Activated T-helper 1 cell treated with Interleukin-2 at 50 U/mL for 16 hours (primary cell): ENCODE results near the gene CEP128.

Experiments used
- DNase-seq: peaks from one replicate; pipeline ENCODE4 v3.0.0-alpha.2; 2020; ENCODE audit warnings: low read depth

Gene CEP128

DNA sequence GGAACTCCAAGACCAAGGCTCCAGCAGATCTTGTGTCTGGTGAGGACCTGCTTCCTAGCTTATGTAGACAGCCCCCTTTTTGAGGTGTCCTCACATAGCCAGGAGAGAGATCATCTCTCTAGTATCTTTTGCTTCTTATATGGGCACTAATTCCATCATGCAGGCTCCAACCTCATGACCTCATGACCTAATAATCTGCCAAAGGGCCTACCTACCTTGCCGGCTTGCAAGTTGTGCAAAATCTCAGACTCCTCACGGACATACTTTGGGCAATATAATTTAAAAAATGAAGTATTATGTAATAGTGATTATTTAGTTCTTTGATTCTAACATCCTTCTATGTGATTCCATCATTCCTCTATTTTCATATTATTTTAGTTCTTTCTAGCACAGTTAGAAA, 397.2 kb downstream of the CEP128 start:
- no peak for DNase-seq

DNA sequence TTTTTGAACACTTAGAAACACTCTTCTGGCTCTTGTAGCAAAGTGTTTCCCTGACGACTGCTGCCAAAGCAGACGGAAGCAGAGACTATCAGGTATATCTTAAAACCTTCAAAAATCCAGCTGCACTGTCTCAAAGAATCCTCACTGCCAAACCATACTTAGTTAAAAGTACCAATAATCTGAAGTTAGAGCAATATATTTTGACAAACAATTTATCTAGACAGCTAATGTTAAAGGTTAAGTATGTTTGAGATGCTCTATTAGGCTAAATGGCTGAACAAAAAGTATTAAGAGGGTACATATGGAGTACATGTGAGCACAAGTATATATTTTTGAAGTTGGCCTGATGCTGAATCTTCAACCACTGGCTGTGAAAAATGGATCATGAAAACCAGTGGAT, 398.3 kb downstream of the CEP128 start:
- no peak for DNase-seq

DNA sequence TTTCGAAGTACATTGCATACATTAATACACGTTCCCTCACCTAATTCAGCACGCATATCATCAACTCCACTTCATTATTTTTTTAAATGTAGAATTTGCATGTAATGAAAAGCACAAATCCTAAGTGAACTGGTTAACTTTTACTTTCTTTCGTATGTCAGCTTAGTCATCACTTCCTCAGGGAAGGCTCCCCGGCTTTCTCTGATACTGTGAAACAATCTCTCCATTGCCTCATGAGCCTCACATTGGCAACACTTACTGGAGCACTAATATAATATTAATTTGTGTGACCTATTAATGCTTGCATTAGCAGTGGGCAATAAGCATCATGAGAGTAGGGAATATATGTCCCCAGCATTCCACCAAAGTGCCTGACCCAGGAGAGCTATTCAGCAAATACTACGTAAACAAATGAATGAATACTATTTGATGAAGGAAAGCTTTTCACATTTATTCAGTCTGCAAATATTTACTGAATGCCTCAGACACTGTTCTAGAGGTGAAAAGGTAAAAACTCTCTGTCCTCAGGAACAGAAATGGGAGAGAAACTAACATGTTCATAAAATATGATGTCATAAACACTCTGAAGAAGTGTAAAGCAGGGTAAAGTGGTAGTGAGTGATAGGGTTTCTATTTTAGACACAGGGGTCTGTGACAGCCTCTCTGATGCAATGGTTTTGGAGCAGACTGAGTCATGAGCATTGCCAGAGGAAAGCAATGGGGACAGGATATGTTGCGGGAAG, 402.7 kb downstream of the CEP128 start:
- no peak for DNase-seq

DNA sequence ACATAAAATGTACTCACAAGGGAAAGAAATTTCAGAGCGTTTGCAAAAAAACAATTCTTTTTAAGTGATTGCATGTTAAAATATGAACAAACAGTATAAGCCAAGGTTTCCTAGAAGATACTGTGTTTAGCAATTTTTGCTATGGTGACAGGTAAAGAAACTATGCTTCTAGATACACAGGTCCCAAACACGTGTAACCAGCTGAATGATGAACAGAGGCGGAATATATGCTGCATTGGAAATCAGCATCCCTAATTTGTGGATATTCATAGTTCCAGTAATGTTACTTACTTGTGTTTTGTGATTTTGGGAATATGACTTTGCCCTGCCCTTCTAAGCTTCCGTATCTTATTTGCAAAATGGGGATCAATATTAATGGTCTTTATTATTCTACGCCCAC, 403.9 kb downstream of the CEP128 start:
- DNase-seq: no peak

DNA sequence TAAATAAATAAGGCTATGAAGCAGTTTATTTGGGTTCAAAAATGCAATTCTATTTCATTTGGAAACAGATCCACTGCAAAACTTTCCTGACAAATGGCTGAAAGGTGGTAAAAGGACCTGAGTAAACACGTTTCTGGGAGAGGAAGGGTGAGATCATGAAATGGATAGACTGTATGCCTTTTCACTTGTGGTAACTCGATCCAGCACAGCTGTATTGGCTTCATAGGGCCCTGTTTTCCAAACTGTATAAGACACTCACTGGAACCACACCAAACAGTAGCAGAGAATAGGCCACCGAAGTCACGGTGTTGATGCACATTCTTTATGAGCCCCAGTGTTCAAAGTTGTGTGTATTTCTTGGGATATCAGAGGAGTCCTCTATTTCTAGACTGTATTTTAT, 405.1 kb downstream of the CEP128 start:
- no peak for DNase-seq

DNA sequence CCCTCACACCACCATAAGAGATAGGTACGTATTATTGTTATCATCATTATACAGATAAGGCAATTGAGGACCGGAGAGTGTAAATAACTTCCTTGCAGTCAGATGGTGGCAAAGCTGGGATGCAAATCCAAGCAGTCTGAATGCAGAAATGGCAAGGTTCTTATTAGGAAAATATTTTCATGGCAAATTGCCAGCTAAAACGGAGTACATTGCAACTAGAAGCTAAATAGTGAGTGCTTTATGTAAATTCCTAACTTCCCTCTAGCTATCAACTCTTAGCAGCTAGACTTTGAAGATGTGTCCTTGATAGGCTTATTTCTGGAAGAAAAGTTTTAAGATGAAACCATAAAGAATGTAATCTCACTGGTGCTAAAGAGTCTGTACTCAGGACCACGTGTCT, 406.4 kb downstream of the CEP128 start:
- no peak for DNase-seq

DNA sequence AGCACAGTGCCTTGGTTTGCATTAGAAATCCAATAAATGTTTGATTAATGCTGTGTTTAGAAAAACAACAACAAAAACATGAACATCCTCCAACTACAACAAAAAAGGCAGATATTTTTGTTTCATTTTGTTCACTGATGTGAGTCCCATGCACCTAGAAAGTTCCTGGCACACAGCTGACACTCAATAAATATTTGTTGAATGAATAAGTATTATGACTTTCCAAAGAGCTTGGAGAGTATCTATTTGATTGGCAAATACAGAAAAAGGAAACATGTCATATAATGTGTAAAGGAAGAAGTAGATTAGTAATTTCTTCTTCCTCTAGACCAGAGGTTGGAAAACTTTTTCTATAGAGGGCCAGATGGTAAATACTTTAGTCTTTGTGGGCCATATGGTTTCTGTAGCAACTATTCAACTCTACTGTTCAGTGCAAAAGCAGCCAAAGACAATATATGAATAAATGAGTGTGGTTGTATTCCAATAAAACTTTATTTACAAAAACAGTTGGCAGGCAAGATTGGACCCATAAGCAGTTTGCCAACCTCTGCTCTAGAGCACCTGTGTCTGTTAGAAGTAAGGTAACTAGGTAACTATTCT, 417.9 kb downstream of the CEP128 start:
- DNase-seq: no peak

DNA sequence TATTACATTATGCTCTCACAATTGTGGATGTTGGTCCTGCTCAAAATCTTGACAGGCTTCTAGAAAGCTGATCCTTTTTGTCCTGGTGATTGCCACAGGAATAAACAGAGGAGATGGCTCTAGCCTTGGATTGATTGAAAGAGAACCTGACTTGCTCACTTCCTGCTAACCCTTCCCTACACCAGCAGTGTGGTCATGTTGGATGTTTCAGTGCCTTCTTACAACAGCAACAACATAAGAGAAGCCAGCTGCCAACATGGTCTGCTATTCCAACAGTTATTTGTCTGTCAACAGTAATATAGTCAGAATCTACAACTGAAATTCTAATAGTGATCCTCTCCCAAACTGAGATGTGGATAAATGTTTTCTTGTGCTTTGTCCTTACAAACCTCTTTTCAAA, 418.6 kb downstream of the CEP128 start:
- no peak for DNase-seq

DNA sequence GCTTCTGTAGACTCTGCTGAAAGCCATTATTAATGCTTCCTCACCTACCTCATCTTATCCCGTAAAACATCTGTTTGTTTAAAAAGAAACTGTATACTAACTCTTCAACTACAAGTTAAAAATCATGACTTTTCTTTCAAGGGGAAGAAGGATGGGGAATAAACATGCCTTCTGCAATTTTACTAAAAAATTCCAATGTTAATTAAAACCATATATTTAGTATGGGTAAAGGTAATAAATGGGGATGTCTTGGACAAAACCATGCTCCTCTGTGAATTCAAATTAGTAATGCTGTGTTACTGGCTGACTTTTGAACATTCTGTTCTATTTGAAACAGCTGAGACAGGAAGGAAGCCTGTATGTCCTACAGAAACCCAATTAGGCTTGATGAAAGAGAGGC, 419.1 kb downstream of the CEP128 start:
- no peak for DNase-seq

DNA sequence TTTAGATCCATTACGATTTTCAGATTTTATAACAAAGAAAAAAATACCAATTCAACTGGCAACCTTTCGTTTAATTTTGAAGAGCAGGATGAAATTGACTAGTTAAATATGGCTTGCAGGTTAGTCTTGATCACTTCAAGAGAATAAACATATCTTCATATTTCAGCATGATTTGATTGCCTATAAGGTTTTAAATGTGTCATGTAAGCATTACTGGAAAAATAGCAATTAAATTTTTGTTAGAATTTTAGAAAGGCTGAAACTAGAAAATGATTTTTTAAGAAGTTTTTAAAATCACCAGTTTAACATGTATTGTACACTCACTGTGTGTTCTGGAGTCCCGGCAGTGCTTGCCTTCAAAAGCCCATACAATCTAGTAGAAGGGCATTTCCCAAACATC, 420.1 kb downstream of the CEP128 start:
- DNase-seq: no peak

DNA sequence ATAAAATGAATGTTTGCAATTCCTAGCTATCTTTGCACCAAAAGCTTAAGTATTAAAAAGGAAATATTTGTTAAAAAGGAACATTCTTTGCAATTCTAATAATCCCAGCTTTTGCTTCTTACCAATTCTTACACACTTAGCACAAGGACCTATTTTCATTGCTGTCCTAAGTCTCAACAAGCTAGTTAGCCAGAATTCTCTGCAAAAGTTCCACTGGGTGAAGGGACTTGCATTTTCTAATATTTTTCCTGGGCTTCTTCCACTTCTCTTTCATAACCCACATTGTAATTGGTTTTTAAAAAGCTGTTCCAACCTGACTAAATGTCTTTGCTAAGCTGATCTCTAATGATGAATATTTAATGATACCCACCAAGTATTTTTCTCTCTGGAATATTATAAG, 422.5 kb downstream of the CEP128 start:
- DNase-seq: no peak

DNA sequence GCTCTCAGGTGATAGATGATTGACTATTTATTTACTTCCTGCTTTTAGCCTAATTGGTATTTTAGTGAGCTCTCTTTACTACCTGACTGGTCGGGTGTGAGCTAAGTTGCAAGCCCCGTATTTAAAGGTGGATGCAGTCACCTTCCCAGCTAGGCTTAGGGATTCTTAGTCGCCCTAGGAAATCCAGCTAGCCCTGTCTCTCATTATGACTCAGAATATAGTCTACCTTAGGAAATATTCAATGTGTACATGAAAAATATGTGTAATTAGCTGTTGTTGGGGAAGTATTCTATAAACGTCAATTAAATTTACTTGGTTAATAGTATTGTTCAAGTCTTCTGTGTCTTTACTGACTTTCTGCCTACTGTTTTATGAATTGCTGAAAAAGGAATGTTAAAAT, 423.4 kb downstream of the CEP128 start:
- DNase-seq: no peak

DNA sequence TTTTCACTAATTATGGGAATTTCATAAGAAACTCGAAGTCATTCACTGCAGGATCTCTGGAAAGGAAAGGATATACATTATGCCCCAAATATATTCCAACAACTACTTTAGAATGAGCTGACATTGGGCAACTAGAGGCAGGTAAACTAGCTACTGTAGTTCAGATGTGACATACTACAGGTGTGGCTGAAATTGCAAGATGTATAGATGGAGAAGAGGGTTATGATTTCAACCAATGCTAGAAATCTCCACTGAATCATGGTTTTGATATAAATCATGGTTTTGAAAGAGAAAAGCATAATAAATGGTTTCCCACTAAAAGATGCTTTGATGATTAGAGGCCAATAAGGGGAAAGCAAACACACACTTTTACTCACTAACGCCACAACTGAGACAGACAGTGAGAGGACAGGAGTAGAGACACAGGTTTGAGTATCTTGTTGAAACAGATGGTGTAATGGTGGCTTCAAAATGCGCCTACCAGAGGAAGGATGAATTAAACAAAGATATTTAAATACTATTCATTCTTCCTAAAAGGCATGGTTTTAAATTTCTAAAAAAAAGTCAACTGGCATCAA, 434.2 kb downstream of the CEP128 start:
- DNase-seq: no peak

DNA sequence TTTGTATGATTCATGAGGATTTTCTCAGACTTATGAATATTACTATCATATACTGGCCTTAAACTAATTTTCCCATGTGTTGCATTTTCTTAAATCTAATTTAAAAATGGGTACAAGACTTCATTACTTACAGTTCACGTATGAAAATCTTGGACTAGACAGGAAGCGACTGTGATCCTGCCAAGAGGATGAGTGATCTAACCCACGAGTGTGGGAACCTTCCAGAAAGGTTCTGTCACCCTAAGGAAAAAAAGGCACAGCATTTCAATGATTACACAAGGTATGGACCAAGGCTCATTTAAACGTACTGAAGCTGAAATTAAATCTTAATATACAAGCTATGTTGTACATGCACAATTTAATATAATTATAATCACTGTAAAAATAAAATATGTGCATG, 436.8 kb downstream of the CEP128 start:
- DNase-seq: no peak

DNA sequence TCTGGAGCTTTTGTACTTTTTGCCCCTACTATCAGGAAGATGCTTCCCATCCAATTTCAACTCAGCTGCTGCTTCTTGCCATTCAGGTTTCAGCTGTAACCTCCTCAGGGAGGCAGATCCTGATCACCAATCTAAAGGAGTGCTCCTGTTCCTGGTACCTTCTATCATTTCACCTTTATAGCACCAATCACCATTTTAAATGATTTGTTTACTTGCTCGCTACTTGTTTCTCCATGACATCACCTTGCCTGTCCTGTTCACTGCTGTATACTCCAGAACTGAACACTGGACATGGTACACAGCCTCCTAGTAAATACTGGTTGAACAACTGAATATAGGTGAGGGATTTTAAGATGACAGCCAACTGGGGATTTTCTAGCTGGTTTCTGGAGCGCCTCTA, 443.0 kb downstream of the CEP128 start:
- DNase-seq: no peak

DNA sequence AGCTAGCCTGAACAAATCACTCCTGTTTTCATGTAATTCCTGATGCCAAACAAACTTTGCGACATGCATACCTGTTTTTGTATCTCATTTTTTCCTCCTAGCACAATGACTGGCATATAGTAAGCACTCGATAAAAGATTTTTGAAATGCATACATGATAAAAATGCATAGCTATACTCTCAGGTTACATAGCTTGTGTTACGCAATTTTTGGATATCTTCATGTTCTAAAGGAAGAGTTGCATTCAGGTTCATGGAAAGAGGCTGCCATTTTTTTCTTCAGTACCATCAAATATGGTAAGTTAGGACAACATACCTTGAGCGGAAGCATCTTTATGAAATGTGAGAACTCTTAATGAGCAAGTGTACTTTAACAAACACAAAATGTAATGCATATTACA, 445.4 kb downstream of the CEP128 start:
- DNase-seq: no peak

DNA sequence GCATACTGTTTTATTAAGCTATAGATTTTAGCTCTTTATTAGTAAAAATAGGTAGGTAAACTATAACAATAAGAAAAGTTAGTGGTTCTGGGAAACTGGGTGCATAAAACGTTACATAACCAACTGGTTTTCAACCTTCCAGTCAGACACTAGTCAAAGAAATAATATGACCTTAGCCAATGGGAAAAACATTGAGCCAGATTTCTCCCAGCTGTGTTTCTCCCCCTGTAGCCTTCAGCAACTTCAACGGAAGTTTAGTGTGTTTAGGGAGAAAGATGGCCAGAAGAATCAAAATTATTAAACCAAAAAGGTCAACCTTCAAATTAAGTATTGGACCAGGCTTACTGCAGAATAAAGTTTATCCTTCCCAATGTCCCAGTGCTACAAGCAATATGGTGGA, 446.8 kb downstream of the CEP128 start:
- no peak for DNase-seq

DNA sequence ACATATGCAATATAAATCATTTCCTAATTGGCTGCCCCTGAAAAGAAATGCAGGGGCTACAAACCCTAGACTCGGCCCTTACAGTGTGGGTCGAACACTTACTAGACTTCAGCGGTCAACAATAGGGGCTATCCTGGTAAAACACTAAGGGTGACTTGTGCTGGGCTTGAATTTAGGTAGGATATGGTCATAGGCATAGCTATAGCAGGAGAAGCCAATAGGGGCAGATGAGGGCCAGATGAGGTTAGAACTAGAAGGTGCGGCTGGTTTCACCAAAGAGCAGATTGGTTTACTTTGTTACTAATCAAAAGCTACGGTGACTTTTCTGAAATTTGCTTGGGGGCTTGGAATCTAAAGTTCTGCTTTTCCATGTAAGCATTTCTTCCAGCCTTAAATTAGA, 447.9 kb downstream of the CEP128 start:
- DNase-seq: no peak

DNA sequence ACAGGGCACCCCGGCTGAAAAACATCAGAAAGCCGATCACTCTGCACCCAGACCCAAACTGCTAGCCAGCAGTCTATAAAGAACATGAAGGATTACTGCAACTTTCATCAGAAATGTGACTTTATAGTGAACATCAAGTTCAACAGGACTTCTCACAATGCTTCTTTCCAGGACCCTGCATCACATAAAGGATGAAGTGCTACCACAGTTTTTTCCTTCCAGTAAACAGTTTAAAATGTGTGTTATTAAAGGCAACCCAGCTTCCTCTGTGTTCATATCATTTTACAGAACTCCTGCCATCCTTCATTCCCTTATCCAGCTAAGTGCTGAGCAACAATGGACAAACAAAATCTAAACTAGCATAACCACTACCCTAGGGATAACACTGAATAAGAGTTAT, 449.9 kb downstream of the CEP128 start:
- DNase-seq: no peak

DNA sequence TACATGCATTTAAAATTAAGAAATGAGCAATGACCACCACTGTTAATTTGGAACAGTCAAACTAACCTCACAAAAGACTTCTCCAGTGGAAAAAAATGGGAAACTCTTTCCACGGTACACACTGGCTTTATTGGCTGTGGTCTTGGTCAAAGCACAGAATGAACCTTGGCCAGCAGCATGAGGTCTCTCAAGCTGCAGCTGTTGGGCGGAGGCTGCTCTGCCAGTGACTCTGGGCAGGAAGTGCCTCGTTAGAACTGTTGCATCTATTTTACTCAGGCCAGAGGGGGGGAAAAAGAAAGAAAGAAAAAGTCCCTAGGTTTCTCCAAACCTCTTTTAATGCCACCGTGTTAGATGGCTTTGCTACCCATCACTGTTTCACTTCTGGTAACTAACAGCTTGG, 450.4 kb downstream of the CEP128 start:
- no peak for DNase-seq

DNA sequence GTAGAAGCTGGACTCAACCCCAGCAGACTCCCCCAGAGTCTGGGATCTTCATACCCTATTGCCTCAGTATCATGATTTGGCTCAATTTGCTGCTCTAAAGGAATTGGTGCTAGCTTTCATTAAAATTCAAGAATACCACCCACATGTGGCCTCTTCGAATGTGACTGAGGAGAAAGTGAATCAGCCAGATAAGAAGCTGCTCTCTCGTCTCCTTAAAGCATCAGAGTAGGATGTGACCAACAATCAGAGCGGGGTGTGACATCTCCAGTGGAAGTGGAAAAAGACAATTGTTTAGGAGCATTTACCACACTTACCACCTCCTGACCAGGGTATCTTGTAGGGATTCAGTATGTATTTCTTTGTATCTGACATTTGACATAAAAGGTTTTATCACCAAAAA, 452.0 kb downstream of the CEP128 start:
- DNase-seq: no peak

DNA sequence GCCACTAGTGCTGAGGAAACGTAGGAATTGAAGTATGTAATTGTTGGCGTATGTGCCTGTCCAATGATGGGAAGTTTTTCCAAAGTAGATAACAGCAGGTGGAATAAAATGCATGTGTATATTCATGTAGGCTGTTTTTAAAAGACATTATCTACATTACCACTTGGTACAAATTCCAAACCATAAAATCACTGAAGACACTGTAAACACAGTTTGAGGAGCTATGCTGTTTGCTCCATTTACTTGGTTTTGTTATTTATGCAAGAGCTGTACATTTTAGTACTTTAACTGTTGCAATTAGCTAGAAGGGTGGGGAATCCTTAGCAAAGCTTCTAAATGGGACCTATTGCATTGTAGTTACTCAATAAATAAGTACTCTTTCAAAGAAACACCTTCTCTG, 455.8 kb downstream of the CEP128 start:
- DNase-seq: no peak

DNA sequence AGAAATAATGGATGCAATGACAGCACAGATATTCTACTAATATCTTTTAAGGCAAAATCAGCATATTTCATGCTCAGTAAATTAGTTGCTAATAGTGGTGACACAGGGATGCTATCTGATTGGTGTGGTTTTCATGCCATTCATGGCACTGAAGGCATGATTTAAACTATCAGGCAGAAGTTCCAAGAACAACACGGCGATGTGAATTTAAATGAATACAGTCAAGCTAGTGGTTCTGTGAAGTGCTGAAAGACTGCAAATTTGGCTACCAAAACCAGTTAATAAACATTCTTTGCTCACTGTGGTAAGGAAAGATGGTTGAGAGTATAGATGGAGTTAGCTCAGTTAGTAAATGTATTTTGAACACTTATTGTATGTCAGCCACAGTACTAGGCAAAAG, 458.2 kb downstream of the CEP128 start:
- DNase-seq: no peak
